HG03139 (cell line): ENCODE results near the gene HIVEP3.

ENCODE experiments used
- ATAC-seq: cut with Tn5 transposase; IDR thresholded peaks from one replicate; pipeline ENCODE4 v1.9.1; 2021; ENCODE audit not compliant: unreplicated experiment

The HIVEP3 gene

GRCh38 chr1:41850029-41850428 lies 68.7 kb downstream of the HIVEP3 start:
- no peak for ATAC-seq

GRCh38 chr1:41849211-41849759 lies 69.4 kb downstream of the HIVEP3 start:
- no peak for ATAC-seq

DNA sequence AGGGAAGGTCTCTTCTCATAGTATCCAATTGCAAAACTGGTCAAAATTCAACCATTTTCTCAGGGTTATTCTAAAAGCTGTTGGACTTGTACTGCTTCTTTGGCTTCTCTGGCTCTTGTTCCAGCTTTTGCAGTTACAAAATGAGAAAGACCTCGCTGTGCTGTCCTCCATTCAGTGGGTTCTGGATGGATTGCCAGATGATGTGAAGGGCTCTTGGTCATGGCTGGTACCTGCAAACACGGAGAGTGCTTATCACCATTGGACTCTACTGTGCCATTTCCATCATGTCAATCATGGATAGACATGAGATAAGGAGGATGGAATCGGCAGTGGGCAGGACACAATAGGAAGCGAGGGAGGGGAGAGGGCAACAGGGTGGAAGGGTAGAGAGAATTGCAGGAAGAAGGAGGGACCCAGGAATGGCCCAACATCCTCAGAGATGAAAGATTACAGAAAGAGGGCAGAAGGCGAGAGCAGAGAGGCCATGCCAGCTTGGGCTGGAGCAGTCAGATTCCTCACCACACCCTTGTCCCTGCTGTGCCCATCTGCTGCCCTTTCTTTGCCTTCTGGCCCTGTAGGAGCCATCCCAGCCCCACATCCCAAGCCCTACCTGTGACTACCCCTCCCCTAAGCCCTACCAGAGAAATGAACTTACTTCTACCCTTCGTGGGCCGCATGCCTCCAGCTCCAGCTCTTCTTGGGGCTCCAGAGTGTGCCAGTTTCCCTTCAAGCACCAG lies 70.3 kb downstream of the HIVEP3 start:
- no peak for ATAC-seq

DNA sequence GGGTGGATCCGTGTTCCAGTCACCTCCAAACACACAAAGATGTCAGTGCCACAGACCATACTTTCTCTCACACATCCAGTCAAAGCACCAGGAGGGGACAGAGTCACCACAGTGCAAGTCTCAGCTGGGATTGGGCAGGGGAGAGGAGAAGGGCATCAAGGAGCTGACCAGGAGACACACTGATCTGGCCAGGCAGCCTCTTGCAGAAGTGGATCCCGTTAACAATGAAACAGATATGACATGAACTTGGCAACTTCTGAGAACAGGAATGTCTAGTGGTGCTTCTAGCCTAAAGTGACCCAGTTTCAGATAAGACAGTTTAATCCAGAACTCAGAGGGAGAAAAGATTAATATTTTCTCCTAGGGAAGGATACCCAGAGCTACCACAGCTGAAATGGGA lies 71.0 kb downstream of the HIVEP3 start:
- no peak for ATAC-seq

- no peak for ATAC-seq
These were observed 71.9 kb downstream of the HIVEP3 start for GRCh38 chr1:41846625-41847405.

GRCh38 chr1:41844781-41845272 lies 73.9 kb downstream of the HIVEP3 start:
- ATAC-seq, result no peak

GRCh38 chr1:41844255-41844654 lies 74.5 kb downstream of the HIVEP3 start:
- no peak for ATAC-seq

DNA sequence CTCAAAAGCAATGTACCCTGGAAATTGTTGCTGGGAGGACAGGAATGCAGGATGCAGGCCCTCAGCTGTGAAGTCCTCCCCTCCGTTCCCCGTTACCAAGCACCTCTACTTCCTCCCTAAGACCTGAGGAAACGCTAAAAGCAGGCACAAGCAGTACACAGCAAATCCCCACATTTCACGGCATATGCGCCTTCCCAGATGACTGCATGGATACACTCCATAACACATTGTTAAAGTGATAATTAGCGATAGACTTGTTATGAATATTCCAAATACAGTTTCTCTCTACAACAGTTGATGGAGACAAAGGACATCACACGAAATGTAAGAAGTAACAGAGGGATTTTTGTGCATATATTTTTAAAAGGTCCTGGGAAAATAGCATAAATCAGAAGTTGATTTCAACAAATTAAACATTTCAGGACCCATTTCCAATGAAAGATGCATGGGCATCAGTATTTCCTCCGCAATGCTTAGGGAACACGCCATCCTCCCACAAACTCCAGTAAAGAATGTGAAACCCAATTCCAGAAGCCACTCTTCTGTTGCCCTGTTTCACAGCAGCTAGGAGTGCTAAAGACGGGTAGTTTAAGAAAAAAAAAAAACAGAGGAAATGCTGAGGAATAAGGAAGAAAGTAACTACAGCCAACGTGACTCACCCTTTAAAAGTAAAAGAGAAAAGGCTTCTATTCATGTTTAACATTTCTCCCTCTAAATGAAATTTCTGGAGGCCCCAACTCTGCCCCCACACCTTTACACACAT lies 75.5 kb downstream of the HIVEP3 start:
- ATAC-seq, result no peak

GRCh38 chr1:41842326-41842725 lies 76.4 kb downstream of the HIVEP3 start:
- ATAC-seq, result no peak

- no peak for ATAC-seq
These were observed 78.0 kb downstream of the HIVEP3 start for GRCh38 chr1:41840592-41841246.

GRCh38 chr1:41838266-41838665 lies 80.5 kb downstream of the HIVEP3 start:
- ATAC-seq, result no peak

DNA sequence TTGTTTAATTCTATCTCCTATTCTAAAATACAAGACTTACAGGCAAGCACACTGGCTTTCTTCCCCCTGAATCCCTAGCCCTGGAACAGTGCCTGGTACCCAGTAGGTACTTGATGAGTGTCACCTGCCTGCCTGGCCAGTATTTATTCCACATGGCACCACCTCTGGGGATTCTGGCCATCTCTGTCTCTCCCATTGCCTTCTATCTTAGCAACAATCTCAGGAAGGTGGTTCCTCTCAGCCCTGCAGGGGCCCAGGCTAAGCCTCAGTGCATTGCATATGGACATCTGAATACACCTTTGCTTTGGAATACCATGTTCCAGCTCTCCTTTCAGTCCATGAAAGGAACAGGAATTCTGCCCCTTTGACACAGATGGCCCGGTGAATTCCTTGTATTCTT lies 81.0 kb downstream of the HIVEP3 start:
- ATAC-seq, result no peak

DNA sequence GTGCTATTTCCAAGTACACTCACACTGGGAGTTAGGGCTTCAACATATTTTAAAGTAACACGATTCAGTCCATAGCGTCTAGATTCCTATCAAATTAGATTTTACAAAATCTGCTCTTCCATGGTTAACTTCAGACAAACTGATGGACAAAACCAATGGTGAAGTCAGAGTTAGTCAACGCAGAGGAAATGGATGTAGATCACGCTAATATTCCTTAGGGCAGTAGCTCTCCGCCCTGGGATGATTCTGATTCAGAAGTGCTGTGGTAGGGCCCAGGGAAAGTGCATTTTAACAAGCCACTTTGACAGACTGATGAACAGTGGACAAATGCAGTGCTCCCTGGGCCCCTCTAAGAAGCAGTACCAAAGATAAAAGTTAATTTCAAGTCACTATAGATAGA lies 83.2 kb downstream of the HIVEP3 start:
- no peak for ATAC-seq

DNA sequence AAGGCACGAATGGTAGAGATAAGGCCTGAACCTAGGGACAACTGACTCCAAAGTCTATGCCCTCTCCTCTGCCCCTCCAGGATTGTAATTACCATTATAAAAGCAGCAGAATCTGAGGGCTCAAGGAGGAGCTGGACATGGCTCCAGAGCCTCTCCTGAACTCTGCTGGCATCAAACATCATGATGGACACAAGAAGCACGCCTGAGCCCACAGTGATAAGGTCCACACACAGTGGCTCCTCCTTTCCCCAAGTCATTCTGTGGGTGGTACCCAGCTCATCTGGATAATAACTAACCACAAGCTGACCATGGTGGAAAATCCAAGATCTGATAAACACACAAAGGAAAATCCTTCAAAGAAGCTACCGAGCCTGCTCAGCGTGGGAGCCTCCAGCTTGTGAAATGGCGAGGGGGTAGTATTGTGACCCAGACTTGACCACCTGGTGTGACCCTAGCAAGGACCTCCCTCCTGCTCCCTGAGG lies 85.2 kb downstream of the HIVEP3 start:
- no peak for ATAC-seq

DNA sequence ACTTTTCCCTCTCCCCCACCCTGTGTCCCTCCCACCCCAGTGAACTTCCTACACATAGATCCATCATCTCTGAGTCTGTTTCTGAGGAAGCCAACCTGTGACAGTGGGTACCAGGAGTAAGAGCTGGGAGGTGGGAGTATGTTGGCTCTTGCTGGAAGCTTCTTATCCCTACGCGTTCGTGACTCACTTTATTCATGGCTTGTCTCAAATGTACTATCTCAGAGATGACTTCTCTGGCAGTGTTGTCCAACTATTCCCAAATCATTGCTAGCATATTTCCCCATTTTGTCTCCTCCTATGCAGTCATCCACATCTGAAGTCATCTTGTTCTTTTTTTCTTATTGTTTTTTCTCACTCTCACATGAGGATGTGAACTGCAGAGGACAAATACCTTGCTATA lies 88.0 kb downstream of the HIVEP3 start:
- no peak for ATAC-seq

DNA sequence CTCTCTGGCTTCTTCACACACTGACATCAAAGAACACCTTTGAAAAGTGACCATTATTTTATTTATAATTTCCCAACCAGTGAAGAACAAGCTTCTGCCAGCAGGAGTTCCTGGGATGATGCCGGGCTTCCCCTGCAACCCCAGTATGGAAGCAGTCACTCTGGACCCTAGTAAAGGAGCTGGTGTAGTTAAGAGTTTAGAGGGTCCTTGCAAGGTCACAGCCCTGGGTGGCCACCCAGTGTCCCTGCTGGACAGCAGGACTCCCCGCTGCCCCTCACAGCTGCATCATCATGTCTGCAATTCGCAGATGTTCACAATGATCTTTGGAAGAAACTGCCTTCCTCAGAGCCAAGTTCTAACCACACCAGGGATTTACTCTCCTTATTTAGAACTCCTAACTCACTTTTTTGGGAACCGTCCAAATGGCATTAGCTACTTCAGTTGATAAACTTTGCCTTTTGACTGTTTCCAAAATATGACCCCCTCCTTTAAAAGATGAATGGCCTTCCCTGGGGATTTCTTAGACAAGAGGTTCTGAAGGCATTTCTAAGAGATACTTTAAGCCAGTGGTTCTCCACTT lies 90.6 kb downstream of the HIVEP3 start:
- ATAC-seq, result no peak

- no peak for ATAC-seq
These were observed 95.3 kb downstream of the HIVEP3 start for GRCh38 chr1:41823471-41823870.

GRCh38 chr1:41822866-41823265 lies 95.9 kb downstream of the HIVEP3 start:
- ATAC-seq, result no peak

DNA sequence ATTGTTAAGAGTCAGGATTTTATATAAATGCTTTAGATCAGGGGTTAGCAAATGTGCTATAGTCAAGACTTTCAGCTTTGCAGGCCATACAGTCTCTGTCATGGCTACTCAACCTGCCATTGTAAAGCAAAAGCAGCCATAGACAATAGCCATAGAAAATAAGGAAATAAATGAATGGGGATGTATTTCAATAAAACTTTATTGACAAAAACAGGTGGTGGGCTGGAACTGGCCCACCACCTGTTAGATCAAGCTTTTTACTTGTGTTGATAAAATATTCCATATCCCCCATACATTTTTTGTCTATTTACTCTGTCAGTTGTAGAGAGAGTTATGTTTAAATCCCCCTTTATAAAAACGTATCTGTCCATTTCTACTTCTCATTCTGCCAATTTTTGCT lies 98.9 kb downstream of the HIVEP3 start:
- no peak for ATAC-seq

GRCh38 chr1:41819069-41819468 lies 99.7 kb downstream of the HIVEP3 start:
- ATAC-seq, result no peak
